ENCODE measurements around the gene HES1.

Gene HES1

GRCh38 chr3:194107107-194107506 lies 28.8 kb upstream of the HES1 start:
- Histone ChIP-seq H3K9ac (ENCODE audit: insufficient read length) (no peak overlapping the region), H3K36me3 (ENCODE audit: insufficient read depth, low read length) (no peaks in the 10 kb centered on the region), H3K27ac (no peak overlapping the region), H3K9me3 (ENCODE audit: low read depth, low read length) (no peaks in the 10 kb centered on the region), H3K4me3 (no peak overlapping the region)
- TF ChIP-seq FOXP2 (optimal IDR thresholded peaks at IDR 0.05; ENCODE audit: control extremely low read depth, extremely low read length, insufficient read depth) = no peak
- TF ChIP-seq POLR2AphosphoS5 (IDR thresholded peaks at IDR 0.05; ENCODE audit: borderline replicate concordance, low read depth, low read length) = no peak
- no peak for TF ChIP-seq EZH2 (IDR thresholded peaks at IDR 0.05)
- no peak for DNase-seq (ENCODE audit: low read depth, low spot score)

GRCh38 chr3:194109192-194109863 lies 26.6 kb upstream of the HES1 start:
- Histone ChIP-seq H3K4me3 (no peak overlapping the region), H3K9me3 (ENCODE audit: low read depth, low read length) (no peaks in the 10 kb centered on the region), H3K27ac (no peak overlapping the region), H3K36me3 (ENCODE audit: insufficient read depth, low read length) (no peaks in the 10 kb centered on the region), H3K9ac (ENCODE audit: insufficient read length) (no peak overlapping the region)
- TF ChIP-seq POLR2AphosphoS5 (IDR thresholded peaks at IDR 0.05; ENCODE audit: borderline replicate concordance, low read depth, low read length) (no peak), EZH2 (IDR thresholded peaks at IDR 0.05) (no peak), FOXP2 (optimal IDR thresholded peaks at IDR 0.05; ENCODE audit: control extremely low read depth, extremely low read length, insufficient read depth) (no peak)
- no peak for DNase-seq (ENCODE audit: low read depth, low spot score)

GRCh38 chr3:194110483-194110882 lies 25.5 kb upstream of the HES1 start:
- Histone ChIP-seq H3K27ac (no peak overlapping the region), H3K9me3 (ENCODE audit: low read depth, low read length) (no peaks in the 10 kb centered on the region), H3K9ac (ENCODE audit: insufficient read length) (no peak overlapping the region), H3K4me3 (no peak overlapping the region), H3K36me3 (ENCODE audit: insufficient read depth, low read length) (no peaks in the 10 kb centered on the region)
- TF ChIP-seq POLR2AphosphoS5 (IDR thresholded peaks at IDR 0.05; ENCODE audit: borderline replicate concordance, low read depth, low read length) (no peak), EZH2 (IDR thresholded peaks at IDR 0.05) (no peak), FOXP2 (optimal IDR thresholded peaks at IDR 0.05; ENCODE audit: control extremely low read depth, extremely low read length, insufficient read depth) (no peak)
- DNase-seq (ENCODE audit: low read depth, low spot score) = no peak

- Histone ChIP-seq H3K9me3 (ENCODE audit: low read depth, low read length) (no peaks in the 10 kb centered on the region), H3K4me3 (no peak overlapping the region), H3K9ac (ENCODE audit: insufficient read length) (no peak overlapping the region), H3K27ac (no peak overlapping the region), H3K36me3 (ENCODE audit: insufficient read depth, low read length) (no peaks in the 10 kb centered on the region)
- TF ChIP-seq FOXP2 (optimal IDR thresholded peaks at IDR 0.05; ENCODE audit: control extremely low read depth, extremely low read length, insufficient read depth) (no peak), EZH2 (IDR thresholded peaks at IDR 0.05) (no peak), POLR2AphosphoS5 (IDR thresholded peaks at IDR 0.05; ENCODE audit: borderline replicate concordance, low read depth, low read length) (no peak)
- no peak for DNase-seq (ENCODE audit: low read depth, low spot score)
These were observed 24.6 kb upstream of the HES1 start for GRCh38 chr3:194111336-194111735.

GRCh38 chr3:194112120-194113106 lies 23.5 kb upstream of the HES1 start:
- H3K4me3 ChIP-seq = no peak overlapping the region
- H3K9me3 ChIP-seq (ENCODE audit: low read depth, low read length) = no peaks in the 10 kb centered on the region
- TF ChIP-seq FOXP2 (optimal IDR thresholded peaks at IDR 0.05; ENCODE audit: control extremely low read depth, extremely low read length, insufficient read depth) = no peak
- H3K36me3 ChIP-seq (ENCODE audit: insufficient read depth, low read length) = no peaks in the 10 kb centered on the region
- no peak overlapping the region for H3K9ac ChIP-seq (ENCODE audit: insufficient read length)
- no peak for DNase-seq (ENCODE audit: low read depth, low spot score)
- H3K27ac ChIP-seq = no peak overlapping the region

- DNase-seq (ENCODE audit: low read depth, low spot score) = no peak
- no peak for TF ChIP-seq POLR2AphosphoS5 (IDR thresholded peaks at IDR 0.05; ENCODE audit: borderline replicate concordance, low read depth, low read length)
- H3K27ac ChIP-seq = no peak overlapping the region
- H3K9me3 ChIP-seq (ENCODE audit: low read depth, low read length) = no peaks in the 10 kb centered on the region
- no peak overlapping the region for H3K9ac ChIP-seq (ENCODE audit: insufficient read length)
- H3K36me3 ChIP-seq (ENCODE audit: insufficient read depth, low read length) = no peaks in the 10 kb centered on the region
- H3K4me3 ChIP-seq = no peak overlapping the region
These were observed 21.8 kb upstream of the HES1 start for GRCh38 chr3:194114123-194114522.

GRCh38 chr3:194117104-194117845 lies 18.7 kb upstream of the HES1 start:
- Histone ChIP-seq H3K9me3 (ENCODE audit: low read depth, low read length) (no peaks in the 10 kb centered on the region), H3K27ac (no peak overlapping the region), H3K9ac (ENCODE audit: insufficient read length) (no peak overlapping the region), H3K4me3 (no peak overlapping the region), H3K36me3 (ENCODE audit: insufficient read depth, low read length) (no peaks in the 10 kb centered on the region)
- TF ChIP-seq POLR2AphosphoS5 (IDR thresholded peaks at IDR 0.05; ENCODE audit: borderline replicate concordance, low read depth, low read length) (no peak), FOXP2 (optimal IDR thresholded peaks at IDR 0.05; ENCODE audit: control extremely low read depth, extremely low read length, insufficient read depth) (no peak), EZH2 (IDR thresholded peaks at IDR 0.05) (no peak)
- DNase-seq (ENCODE audit: low read depth, low spot score) = no peak

- Histone ChIP-seq H3K27ac (no peak overlapping the region), H3K9me3 (ENCODE audit: low read depth, low read length) (no peaks in the 10 kb centered on the region), H3K9ac (ENCODE audit: insufficient read length) (no peak overlapping the region), H3K4me3 (no peak overlapping the region), H3K36me3 (ENCODE audit: insufficient read depth, low read length) (no peaks in the 10 kb centered on the region)
- DNase-seq (ENCODE audit: low read depth, low spot score) = no peak
- TF ChIP-seq EZH2 (IDR thresholded peaks at IDR 0.05) = no peak
- TF ChIP-seq POLR2AphosphoS5 (IDR thresholded peaks at IDR 0.05; ENCODE audit: borderline replicate concordance, low read depth, low read length) = no peak
- TF ChIP-seq FOXP2 (optimal IDR thresholded peaks at IDR 0.05; ENCODE audit: control extremely low read depth, extremely low read length, insufficient read depth) = no peak
These were observed 17.0 kb upstream of the HES1 start for GRCh38 chr3:194118920-194119319.

All from SK-N-MC (cell line).